ENCODE measurements around the gene FRMPD2.

- TF ChIP-seq CTCF (IDR thresholded peaks at IDR 0.05) (no peak), POLR2A (IDR thresholded peaks at IDR 0.05; ENCODE audit: low read depth) (no peak), EP300 (IDR thresholded peaks at IDR 0.05) (no peak), POLR2AphosphoS5 (IDR thresholded peaks at IDR 0.05) (no peak)
These were observed 65.3 kb downstream of the FRMPD2 start for GRCh38 chr10:48209241-48209640.
